Transverse colon (tissue), 4 donors: ENCODE measurements around the gene MYO19. TPM values are rescaled to one million over a fixed set of nuclear protein-coding genes. Genes with fewer than 3 reads are reported as not detected.
"Not testable (repeated sequence)": the region's sequence is repeated elsewhere in the genome, so short reads cannot be mapped to it uniquely, and the experiment has no call there.

ENCODE experiments used
- DNase-seq: peaks from one replicate; pipeline ENCODE4 v3.0.0-alpha.2; 2019
- H3K27ac ChIP-seq, 4 donors: fragments of 200-600 bp; sonication (generic); 2 replicates each; pipeline ENCODE4 v1.5.1; 2016 to 2018; ENCODE audit warnings: inconsistent platforms in 4 of 4
- H3K27me3 ChIP-seq: fragments of 200-600 bp; sonication (generic); 2 replicates; pipeline ENCODE4 v1.5.1; 2017; ENCODE audit warnings: inconsistent platforms
- H3K36me3 ChIP-seq, 4 donors: fragments of 200-600 bp; sonication (generic); 2 replicates each; pipeline ENCODE4 v1.5.1; 2017 to 2019; ENCODE audit warnings: inconsistent platforms in 4 of 4
- H3K4me1 ChIP-seq, 4 donors: fragments of 200-600 bp; sonication (generic); 2 replicates each; pipeline ENCODE4 v1.5.1; 2017 to 2020; ENCODE audit warnings: inconsistent platforms in 4 of 4
- H3K4me3 ChIP-seq, 4 donors: fragments of 200-600 bp; sonication (generic); 1 replicate in 1 of 4; 2 replicates in 3 of 4; pipeline versions ENCODE4 v1.5.1 to v1.6.1; 2017 to 2019; ENCODE audit warnings: inconsistent platforms in 4 of 4
- H3K9me3 ChIP-seq, 2 donors: fragments of 200-600 bp; sonication (generic); 2 replicates each; pipeline ENCODE4 v1.5.1; 2017 to 2019; ENCODE audit warnings: inconsistent platforms in 2 of 2
- EP300 ChIP-seq: sonication (generic); formaldehyde crosslinking; IDR thresholded peaks from one replicate; pipeline ENCODE4 v1.6.1; 2017; ENCODE audit warnings: antibody characterized with exemption, low read depth
- POLR2A ChIP-seq: fragments of 450-650 bp; IDR thresholded peaks from one replicate; pipeline ENCODE4 v1.6.1; 2016; ENCODE audit warnings: antibody characterized with exemption, mild to moderate bottlenecking, moderate library complexity
- POLR2AphosphoS5 ChIP-seq, 3 donors: sonication (generic); formaldehyde crosslinking; IDR thresholded peaks; one replicate each; pipeline ENCODE4 v1.6.1; 2016; ENCODE audit warnings: antibody characterized with exemption in 3 of 3
- WGBS, 2 donors: methylation state at CpG; one replicate each; pipeline ENCODE4 v1.1.5; 2018; ENCODE audit warnings: low coverage in 1 of 2; 5-methylcytosine and 5-hydroxymethylcytosine counted together
- in situ Hi-C, 4 donors: fragments of 200-750 bp; cut with MboI; loops; one replicate each; pipeline versions ENCODE4 v1.15.0 to v1.15.1; 2017; ENCODE audit warnings: low sequenced_read_pairs in 3 of 4, low pct_ligation_motif_present in 1 of 4, low pct_unique_long_range_greater_than_20kb in 1 of 4
- intact Hi-C: fragments of 100-400 bp; cut with DNase I; formaldehyde crosslinking; loops from one replicate; pipeline ENCODE4 v1.15.1; 2023; ENCODE audit warnings: low total_unique reads
- total RNA-seq, 4 donors: library from RNA; depleted of rRNA; stranded (reverse); fragments of >200 nt; gene quantifications; one replicate each; pipeline ENCODE4 v1.1.0, GENCODE V29; 2016
- TF ChIP-seq, protein P1 (sequence below), 5 experiments: fragments of 200-600 bp in 3 of 5; fragments of 450-650 bp in 2 of 5; sonication (generic) in 3 of 5; IDR thresholded peaks; 1 replicate in 2 of 5; 2 replicates in 3 of 5; pipeline ENCODE4 v1.5.1; 2016 to 2017; ENCODE audit warnings: antibody characterized with exemption in 5 of 5, inconsistent platforms in 3 of 5, mild to moderate bottlenecking in 2 of 5, moderate library complexity in 1 of 5

Gene MYO19
- total RNA-seq, 4 donors from 2014 or later: 94.2 to 230 (median 159) TPM

DNA sequence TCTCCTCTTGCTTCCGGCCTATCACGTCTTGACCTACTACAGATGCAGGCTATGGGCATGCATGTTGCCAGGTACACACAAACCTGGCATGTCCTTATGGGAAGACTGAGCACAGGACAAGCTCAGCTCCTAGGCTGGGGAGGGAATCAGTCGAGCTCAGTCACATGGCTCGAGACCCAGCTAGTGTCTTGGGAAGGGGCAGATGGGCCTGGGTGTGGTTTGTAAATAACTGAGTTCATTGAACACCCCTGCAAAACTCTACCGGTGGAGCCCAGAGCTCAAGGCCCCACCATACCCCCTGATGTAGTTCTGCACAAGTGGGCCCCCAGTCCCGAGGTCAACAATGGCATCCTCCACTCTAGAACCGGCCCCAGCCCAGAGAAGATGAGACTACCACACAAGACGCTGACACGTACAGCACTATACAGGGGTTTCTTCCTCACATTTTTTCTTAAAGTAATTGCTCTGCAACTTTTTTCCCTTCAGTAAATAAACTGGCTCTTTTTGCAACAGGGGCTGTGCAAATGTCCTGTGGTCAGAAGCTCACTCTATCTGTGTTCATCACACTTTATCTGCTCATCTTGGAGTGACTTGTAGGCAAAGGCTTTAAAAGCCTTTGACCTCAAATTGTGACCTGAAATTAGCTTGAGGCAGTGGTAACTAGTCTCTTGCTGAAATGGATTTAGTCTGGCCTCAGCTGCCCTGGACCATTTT lies 25.2 kb downstream of the MYO19 start:
- WGBS, 2 donors: 90 to 95% methylated on average over 3 to 9 of the region's 9 CpGs
- no peaks in the 10 kb centered on the region for H3K27me3 ChIP-seq
- no peaks in the 10 kb centered on the region for H3K4me1 ChIP-seq
- TF ChIP-seq POLR2AphosphoS5 (IDR thresholded peaks at IDR 0.05): no peak
- TF ChIP-seq EP300: no peak
- TF ChIP-seq, protein P1, sequence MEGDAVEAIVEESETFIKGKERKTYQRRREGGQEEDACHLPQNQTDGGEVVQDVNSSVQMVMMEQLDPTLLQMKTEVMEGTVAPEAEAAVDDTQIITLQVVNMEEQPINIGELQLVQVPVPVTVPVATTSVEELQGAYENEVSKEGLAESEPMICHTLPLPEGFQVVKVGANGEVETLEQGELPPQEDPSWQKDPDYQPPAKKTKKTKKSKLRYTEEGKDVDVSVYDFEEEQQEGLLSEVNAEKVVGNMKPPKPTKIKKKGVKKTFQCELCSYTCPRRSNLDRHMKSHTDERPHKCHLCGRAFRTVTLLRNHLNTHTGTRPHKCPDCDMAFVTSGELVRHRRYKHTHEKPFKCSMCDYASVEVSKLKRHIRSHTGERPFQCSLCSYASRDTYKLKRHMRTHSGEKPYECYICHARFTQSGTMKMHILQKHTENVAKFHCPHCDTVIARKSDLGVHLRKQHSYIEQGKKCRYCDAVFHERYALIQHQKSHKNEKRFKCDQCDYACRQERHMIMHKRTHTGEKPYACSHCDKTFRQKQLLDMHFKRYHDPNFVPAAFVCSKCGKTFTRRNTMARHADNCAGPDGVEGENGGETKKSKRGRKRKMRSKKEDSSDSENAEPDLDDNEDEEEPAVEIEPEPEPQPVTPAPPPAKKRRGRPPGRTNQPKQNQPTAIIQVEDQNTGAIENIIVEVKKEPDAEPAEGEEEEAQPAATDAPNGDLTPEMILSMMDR (IDR thresholded peaks at IDR 0.05): no peak
- TF ChIP-seq POLR2A: no peak
- no peak overlapping the region for H3K27ac ChIP-seq
- in situ Hi-C loops (no loop called here), intact Hi-C loops (no loop called here)
- no peak for DNase-seq
- peaks cover 0 to 7% (median 0%) of the 10 kb centered on the region in 4 donors for H3K36me3 ChIP-seq
- no peak overlapping the region for H3K4me3 ChIP-seq
- H3K9me3 ChIP-seq: no peaks in the 10 kb centered on the region

DNA sequence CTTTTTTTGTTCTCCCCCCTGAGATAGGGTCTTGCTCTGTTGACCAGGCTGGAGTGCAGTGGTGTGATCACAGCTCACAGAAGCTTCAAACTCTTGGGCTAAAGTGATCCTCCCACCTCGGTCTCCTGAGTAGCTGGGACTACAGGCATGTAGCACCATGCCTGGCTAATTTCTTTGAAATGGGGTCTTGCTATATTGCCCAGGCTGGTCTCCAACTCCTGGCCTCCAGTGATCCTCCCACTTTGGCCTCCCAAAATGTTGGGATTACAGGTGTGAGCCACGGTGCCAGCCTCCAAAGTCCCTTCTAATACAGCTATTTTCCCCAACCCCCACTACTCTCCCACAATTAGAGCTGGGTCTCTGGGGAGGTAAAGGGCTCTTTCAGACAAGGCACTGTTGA lies 26.2 kb downstream of the MYO19 start:
- H3K27me3 ChIP-seq, in situ Hi-C loops, intact Hi-C loops, H3K4me1 ChIP-seq, H3K9me3 ChIP-seq, H3K36me3 ChIP-seq, H3K4me3 ChIP-seq, H3K27ac ChIP-seq, DNase-seq: not testable (repeated sequence)
- WGBS, 2 donors: 86% methylated on average over 2 of the region's 2 CpGs; no CpG with 5 or more reads in 1 of the 2 donors

DNA sequence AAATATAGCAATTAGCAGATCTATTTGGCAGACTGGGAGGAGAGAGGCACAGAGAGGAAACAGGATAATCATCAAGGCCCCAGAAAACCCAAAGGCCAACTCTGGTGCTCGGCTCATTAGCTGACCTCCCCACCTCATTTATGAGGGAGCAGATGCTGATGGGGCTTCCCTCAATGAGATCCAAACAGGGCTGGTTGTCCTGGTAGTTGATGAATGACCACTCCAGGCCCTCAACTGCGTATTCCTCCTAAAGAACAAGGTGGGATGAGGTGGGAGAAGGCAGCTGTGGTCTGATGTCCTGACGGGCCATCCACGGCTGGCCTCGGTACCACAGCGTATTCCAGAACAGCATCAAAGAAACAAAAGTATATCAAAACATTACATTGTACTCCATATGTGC lies 27.4 kb downstream of the MYO19 start:
- Histone ChIP-seq H3K9me3 (no peaks in the 10 kb centered on the region), H3K27ac (no peak overlapping the region), H3K27me3 (no peaks in the 10 kb centered on the region), H3K36me3 (peaks cover 0 to 9% (median 0%) of the 10 kb centered on the region in 4 donors), H3K4me1 (no peaks in the 10 kb centered on the region), H3K4me3 (no peak overlapping the region)
- DNase-seq: no peak
- TF ChIP-seq EP300: no peak
- intact Hi-C loops (no loop called here), in situ Hi-C loops (no loop called here)
- WGBS, 2 donors: 88 to 100% methylated on average over 3 to 6 of the region's 6 CpGs

DNA sequence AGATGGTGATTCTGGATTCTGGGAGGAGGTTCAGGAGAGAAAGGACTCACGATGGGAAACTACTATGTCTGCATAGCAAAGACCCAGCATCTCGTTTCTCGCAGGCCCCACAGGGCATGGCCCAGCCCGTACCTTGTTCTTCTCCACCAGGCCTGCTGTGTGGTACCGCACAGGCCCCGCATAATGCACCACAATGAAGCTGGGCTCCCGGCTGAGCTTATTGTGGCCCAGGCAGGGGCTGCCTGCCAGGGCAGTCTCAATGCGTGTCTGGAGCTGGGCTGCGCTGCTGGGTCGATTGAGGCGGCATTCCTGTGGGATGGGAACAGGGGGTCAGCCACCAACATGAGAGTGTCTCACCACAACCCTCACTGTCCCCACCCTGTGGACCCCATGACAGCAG lies 27.8 kb downstream of the MYO19 start:
- intact Hi-C loops (no loop called here), in situ Hi-C loops (no loop called here)
- no peak for DNase-seq
- peaks cover 0 to 9% (median 0%) of the 10 kb centered on the region in 4 donors for H3K36me3 ChIP-seq
- no peak overlapping the region for H3K27ac ChIP-seq
- TF ChIP-seq POLR2A: no peak
- no peak for TF ChIP-seq POLR2AphosphoS5 (IDR thresholded peaks at IDR 0.05)
- TF ChIP-seq, protein P1 (IDR thresholded peaks at IDR 0.05): no peak
- TF ChIP-seq EP300: no peak
- WGBS, 2 donors: 96% methylated on average over 7 of the region's 11 CpGs; no CpG with 5 or more reads in 1 of the 2 donors
- no peaks in the 10 kb centered on the region for H3K4me1 ChIP-seq
- no peaks in the 10 kb centered on the region for H3K27me3 ChIP-seq
- no peak overlapping the region for H3K4me3 ChIP-seq
- H3K9me3 ChIP-seq: no peaks in the 10 kb centered on the region

DNA sequence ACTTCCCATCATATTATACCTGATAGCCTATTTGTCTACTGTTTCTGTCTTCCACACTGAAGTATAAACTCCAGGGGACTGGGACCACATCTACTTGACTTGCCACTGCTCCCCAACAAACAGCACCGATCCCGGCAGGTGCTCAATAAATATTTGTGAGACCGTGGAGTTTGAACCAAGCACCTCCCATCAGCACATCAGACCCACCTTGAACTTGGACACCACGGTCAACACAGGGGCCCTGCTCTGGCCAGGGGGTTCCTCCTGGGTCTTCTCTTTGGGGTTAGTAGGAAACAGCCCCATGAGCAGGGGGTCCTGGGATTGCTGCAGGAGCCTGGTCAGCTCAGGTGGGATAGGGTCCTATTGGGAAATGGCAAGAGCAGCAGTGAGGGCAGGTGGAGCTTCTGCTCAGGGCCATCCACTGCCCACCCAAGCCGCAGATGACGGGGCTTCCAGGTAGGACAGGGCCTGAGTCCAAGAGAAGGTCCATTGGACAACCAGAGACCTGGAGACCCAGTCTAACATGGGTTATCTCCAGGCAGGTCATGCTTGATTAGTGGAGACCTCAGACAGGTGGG lies 28.3 kb downstream of the MYO19 start:
- Histone ChIP-seq H3K27me3 (no peaks in the 10 kb centered on the region), H3K4me1 (no peaks in the 10 kb centered on the region), H3K27ac (no peak overlapping the region), H3K9me3 (no peaks in the 10 kb centered on the region), H3K36me3 (peaks cover 0 to 9% (median 0%) of the 10 kb centered on the region in 4 donors), H3K4me3 (no peak overlapping the region)
- DNase-seq: no peak
- in situ Hi-C loops (no loop called here), intact Hi-C loops (no loop called here)
- 80% methylated on average over 6 of the region's 6 CpGs; no CpG with 5 or more reads in 1 of the 2 donors for WGBS, 2 donors
- no peak for TF ChIP-seq EP300
- TF ChIP-seq POLR2AphosphoS5 (IDR thresholded peaks at IDR 0.05): no peak
- no peak for TF ChIP-seq POLR2A
- TF ChIP-seq, protein P1 (IDR thresholded peaks at IDR 0.05): no peak
